Stimulated activated CD8-positive, alpha-beta memory T cell treated with anti-CD3 and anti-CD28 coated beads, Interleukin-7, amount 100 ng/mL, for 24 hours (primary cell): Measurements from ENCODE around the gene VAPA.

Experiments
- DNase-seq: peaks from one replicate; pipeline ENCODE4 v3.0.0-alpha.2; 2020; ENCODE audit warnings: low read depth

The VAPA gene

DNA sequence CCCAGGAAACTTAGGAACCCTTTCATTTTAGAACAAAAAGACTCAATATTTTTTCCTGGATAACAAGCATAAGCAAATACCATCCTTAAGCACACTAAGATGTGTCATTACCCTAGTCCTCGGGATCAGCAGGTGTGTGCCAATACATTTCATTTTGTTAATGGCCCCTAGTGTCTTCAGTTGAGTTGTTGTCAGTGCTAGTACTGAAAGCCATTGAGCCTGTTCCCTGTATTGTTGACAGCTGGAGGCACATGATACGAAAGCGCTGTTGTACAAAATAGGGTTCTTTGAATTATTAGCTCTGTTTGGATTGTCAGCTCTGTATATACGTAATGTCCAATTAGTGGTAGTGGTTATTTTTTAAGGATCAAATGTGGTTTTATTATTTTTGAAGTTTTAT, 29.5 kb downstream of the VAPA start:
- no peak for DNase-seq

DNA sequence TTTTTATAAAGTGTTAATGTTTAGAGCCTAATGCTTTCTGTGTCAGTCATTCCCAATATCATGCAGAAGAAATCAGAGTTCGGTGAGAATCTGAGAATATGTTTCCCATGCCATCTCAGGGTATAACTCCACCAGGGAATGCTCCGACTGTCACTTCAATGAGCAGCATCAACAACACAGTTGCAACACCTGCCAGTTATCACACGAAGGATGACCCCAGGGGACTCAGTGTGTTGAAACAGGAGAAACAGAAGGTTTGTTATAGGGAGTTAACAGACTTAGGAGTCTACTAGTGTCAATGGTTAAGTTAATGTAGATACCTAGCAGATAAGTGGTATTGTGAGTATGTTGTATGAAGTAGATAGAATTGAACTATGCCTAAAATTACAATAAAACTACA, 31.0 kb downstream of the VAPA start:
- no peak for DNase-seq

DNA sequence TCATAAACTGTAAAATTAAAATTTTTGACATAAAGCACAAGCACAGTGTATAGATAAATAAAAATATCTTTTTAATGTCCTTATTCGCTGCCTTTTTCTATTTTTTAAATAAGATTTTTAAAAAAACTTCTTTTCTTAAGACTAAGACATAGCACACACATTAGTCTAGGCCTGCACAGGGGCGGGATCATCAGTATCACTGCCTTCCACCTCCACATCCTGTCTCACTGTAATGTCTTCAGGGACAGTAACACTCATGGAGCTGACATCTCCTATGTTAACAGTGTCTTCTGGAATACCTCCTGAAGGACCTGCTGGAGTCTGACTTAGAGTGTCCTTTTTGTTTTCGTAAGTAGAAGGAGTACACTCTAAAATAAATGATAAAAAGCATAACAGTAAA, 33.0 kb downstream of the VAPA start:
- DNase-seq, result no peak

DNA sequence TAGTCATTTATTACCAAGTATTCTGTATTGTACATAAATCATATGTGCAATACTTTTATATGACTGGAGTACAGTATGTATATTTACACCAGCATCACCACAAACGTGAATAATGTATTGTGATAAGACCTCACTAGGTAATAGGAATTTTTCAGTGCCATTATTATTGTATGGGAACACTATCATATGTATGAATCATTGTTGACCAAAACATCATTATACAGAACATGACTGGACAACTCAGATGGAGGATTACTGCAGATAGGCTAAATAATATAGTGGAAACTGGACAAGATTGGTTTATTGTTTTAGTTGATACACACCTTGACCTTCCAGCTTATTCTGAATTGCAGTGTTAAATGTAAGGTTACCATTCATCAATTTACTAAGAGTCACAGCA, 33.4 kb downstream of the VAPA start:
- DNase-seq, result no peak

DNA sequence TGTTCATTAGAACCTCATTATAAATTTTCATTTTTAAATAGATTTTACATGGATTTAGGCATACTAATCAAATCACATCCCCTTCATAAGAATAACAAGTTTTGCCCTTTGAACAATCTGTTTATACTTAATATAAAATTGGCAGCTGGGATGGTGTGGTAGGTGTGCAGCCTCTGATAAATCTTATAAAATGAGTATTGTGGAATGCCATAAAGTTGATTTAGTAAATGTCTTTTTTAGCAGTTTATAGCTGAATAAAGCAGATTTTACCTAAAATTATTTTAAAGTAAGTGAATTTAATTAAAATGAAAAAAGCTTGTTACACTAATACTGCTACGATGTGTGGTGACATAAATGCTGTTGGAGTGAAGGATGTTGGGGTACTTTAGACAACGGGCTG, 35.5 kb downstream of the VAPA start:
- no peak for DNase-seq

DNA sequence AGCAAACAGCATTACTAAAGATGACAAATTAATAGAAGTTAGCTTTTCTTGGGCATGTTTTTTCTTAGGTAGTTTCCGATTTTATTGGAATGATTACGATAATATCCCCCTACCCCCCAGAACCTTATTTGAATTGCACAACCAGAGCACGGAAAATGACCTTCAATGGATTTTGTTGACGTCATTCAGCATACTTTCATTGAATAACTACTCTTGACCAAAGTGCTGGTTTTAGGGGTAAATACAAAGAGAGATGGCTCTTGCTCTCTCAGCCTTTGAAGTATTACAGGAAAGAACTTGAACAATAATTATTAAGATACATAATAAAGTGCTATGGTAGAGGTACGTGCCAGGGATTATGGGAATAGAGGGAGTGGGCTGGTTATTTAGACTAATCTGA, 36.0 kb downstream of the VAPA start:
- DNase-seq, result no peak

DNA sequence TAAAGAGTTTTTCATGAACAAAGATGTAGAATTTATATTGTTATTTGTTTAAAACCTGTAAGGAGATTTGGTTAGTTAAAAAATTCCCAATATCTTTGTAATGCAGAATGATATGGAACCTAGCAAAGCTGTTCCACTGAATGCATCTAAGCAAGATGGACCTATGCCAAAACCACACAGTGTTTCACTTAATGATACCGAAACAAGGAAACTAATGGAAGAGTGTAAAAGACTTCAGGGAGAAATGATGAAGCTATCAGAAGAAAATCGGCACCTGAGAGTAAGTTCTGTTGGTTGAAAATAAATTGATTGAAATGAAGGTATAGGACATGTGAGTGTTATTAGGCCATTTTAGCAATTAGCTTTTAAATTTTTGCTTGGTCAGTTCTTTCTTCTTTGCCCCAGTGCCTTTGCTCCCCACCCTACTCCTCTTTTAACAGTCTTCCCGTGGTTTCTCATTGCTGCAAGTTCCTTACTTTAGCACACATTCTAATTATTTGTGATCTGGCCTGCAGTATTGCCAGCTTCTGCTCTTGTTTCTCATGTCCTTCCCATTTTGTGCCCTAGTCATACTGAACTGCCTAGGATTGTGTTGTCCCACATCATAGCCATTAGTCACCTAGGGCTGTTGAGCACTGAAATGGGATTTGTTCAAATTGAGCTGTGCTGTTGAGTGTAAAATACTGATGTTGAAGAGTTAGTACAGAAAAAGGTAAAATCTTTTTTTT, 36.6 kb downstream of the VAPA start:
- no peak for DNase-seq

DNA sequence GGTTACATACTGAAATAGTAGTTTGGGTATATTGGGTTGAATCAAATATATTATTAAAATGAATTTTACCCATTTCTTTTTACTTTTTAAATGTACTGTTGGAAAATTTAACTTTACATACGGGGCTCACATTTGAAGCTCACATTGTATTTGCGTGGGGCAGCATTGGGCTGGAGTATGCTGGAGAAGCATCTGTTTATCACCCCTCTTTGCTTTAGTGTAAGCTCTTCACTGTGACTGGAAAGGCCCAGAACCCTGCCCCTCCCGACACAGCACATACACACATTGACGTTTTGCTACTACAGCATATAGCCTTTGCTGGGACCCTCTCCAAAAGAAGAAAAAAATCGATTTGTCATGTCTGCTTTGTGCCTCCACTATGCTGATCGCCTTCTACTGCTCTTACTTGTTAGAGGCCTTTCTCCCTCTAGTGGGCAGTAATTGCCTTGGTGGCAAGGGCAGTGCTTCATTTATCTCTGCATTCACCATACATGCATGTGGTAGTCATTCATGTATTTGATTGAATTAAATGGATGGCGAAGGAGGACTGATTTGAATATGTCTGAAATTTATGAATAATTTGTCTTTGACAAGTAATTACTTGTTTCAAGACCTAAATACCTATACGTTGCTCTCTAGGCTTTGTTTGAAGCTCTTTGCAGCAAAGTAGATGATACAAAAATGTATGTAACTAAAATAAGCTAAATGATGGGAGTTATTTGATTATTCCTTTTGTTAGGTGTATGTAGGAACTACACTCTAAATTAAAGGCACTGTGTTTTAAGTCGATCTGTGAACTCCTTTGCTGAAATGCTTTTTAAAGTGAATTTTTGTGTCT, 37.4 kb downstream of the VAPA start:
- DNase-seq, result no peak

DNA sequence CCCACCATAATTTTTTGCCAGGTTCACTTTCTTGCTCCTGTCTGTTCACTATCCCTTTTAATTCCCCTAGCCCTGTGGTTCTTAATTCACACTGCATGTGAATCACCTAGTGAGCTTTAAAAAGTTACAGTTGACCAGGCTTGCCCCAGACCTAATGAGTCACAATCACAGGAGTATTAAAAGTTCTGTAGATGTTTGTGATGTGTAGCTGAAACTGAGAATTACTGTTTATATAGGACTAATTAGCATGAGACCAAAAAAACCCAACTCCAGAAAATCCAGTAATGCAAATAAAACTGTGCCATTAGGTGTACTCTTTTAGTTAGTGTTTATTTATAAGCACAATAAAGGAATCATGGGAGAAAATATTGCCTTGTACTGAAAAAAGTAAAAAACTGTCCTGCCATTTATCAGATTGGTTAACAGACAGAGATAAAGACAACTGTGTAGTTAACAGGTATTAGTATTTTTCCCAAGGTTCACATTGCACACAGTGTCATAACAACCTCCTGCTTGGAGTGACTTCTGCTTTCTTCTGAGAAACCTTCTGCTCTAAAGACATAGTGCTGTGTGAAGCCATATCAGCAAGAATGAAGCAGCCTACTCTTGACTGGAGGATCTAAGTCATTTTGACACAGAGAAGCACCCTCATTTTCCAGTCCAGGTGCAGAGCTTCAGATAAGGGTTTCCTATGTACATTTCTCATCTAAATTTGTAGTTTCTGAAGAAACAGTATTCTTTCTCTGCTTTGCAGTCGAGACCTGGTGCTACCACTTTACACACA, 39.0 kb downstream of the VAPA start:
- no peak for DNase-seq

DNA sequence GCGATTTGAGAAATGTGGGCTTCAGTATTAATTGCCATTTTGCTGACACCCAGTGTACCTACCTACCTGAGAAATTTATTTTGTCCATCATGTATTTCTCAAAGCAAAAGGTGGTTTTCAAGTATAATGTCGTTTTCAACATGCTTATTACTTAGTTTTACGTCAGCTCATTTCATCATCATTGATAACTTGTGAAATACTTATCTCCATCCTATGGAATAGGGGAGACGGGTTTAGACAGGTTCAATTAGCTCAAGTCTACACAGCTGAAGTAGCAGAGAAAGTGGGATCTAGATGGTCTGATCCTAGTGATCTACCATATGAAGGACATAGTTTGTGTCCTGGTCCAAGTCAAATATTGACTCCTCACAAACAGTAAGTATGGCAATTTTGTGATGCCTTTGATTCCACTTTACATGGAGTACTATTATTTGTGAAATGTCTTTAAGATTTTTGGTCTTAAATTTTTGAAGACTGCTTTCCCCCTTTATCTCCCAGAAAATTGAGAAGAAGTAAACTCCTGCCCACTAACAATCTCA, 45.1 kb downstream of the VAPA start:
- DNase-seq, result no peak

DNA sequence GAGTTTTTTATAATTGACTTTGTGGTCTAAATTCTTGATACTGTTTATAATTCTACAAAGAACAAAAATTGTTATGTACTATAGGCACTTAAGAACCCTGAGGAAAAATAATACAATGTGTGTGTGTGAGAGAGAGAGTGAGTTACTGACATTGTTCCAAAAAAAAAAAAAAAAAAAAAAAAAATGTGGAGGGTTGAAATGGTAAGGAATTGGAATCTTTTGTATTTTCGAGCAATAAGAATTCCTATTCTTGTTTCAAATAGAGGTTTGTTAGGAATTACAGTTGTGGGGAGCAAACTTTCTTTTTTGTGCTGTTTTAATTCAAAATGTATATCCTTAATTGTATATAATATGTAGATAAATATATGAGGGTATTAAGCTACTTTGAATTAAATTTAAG, 45.7 kb downstream of the VAPA start:
- DNase-seq, result no peak

DNA sequence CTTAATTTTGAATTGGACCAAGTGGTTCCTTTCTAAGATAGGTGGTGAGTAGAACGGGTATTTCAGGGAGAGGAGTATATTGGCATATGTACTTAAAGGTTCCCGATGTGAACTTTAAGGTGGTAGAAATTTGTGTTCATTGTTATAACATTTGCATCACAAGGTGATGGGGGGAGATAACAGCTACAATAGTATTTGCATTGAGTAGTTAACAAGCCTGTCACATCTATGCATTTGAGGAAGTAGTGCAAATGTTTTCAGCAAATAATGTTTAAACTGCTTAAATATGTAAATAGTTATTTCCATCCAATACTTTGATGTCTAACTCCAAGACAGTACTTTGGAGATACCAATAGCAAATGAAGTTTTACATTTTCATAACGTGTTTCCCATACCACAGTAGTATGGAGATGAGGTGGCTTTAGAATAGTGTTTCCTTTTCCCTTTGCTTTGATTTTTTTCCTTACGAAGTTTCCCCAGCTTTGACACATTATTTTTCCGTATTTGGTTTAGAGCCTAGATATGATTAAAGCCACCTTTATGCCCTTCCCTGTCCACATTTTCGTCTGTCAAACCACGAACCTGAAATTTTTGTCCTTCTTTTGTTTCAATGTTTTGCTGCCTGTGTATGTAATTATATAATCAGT, 46.6 kb downstream of the VAPA start:
- DNase-seq, result no peak

DNA sequence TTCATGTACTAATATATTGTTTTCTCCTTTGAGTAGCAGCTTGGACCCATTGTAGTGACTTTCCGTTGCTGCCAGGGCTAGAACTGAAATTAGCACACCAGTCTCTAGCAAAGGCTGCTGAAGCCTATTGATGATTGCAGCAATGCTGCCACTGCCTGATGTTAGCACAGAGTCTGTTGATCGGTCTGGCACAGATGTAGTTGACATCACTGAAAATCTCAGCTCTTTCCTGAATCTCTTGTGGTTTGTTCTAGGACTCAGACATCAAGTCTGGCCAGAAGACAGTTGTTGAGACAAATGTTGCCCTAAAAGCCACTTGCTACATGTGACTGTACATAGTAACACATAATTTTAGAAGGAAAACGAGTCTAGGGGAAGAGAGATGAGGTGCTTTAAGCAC, 47.2 kb downstream of the VAPA start:
- DNase-seq, result no peak

DNA sequence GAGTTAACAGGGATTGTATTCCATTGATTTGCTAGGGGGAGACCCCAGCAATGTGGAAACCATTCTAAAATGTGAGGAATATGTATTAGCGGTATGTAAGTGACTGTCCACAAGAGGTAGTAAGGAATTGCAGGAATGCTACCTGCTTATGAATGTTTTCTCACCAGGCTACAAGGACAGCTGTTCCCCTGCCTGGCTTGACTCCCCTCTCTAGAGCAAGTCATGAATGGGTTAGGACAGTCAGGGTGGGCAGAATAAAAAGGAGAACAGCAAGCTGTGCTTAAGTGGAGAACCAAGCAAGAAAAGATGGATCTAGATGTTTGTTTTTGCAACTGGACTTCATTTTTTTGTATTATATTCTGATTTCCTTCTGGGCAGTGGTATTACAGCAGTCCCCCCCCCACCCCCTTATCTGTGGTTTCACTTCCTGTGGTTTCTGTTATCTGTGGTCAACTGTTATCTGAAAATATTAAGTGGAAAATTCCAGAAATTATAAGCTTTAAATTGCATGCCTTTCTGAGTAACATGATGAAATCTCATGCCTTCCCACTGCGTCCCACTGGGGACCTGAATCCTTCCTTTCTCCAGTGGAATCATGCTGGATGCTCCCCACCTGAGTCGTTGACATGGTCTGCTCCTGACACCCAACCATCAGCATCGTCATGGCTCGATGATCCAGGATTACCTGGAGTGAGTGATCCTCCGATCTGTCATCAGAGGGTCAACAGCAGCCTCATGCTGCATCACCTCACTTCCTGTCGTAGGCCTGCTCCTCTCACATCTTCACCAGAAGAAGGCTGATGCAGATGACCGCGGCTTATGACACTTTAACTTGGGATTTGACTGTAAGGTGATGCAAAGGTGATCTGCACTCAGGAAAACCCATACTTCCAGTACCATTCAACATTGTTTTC, 52.2 kb downstream of the VAPA start:
- no peak for DNase-seq

DNA sequence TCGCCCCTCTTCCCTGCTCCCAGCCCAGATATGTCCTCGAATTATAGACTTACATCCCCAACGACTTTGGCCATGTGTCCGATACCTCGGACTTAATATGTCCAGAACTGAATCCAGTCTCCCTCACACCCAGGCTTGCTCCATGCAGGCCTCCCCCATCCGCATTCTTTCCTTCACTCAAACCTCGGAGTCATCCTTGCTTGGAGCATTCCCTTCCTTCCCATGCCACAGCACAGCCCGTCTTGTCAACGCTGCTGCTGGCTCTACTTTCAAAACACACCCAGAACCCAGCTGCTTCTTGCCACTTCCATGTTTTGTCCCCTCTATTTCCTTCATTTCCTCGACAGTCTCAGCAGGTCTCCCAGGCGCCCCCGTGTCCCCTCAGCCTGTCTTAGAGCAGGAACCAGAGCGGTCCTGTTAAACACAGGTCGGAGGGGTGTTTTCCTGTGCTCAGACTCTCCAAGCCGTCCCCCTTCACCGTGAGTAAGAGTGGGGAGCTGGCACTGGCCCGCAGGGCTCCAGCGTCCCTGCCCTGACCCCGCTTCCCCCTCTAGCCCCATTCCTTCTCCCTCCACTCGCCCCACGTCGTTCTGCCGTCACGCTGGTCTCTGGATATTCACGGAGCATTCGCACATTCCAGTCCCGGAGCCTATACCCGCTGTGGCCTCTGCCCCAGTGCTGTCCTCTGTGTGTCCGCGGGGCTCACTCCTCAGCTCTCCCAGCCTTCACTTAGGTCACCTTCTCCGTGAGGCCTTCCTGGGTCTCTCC, 54.4 kb downstream of the VAPA start:
- no peak for DNase-seq

DNA sequence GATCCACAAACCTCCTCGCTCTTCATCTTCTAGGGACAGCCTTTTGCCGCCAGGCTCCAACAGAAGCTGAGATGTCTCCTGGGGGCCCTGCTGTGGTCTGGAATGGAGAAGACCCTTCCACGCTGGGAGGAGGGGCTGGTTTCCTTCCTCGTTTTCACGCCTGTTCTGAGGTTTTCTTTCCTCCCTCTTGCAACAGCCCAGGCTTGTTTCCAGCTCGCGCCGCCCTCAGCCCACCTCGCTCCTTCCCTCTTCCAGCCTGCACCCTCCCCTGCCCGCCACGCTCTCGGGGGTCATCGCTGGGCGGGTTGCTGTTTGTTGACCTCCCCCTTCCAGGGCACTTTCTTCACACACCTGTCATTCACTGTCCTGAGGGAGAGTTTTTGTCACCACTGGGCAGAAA, 55.4 kb downstream of the VAPA start:
- no peak for DNase-seq

DNA sequence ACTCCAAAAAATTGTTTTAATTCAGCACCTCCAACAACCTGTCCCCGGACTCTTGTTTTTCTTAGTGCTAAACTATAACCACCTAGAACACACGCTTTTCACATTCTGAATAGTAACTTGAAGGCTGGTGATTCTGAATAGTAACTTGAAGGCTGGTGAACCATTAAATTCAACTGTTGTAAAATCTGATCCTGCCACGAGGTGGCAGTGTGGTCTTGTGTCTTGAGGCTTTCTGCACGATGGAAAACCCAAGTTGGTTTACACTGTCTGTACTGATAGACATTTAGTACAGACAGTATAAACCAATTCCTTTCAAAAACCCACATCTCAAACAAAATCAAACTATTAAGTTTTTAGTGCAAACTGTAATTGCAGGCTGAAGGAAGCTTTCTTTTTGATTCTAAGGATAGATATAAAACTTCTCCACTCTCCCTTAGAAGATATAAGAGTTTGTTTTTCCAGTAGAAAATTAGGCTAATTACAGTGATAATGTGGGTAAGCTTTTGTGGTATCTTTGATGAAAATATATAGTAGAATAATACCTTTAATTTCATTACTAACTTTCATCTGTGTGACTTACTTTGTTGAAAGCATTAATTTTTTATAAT, 57.6 kb downstream of the VAPA start:
- DNase-seq, result peak; percentile 52

DNA sequence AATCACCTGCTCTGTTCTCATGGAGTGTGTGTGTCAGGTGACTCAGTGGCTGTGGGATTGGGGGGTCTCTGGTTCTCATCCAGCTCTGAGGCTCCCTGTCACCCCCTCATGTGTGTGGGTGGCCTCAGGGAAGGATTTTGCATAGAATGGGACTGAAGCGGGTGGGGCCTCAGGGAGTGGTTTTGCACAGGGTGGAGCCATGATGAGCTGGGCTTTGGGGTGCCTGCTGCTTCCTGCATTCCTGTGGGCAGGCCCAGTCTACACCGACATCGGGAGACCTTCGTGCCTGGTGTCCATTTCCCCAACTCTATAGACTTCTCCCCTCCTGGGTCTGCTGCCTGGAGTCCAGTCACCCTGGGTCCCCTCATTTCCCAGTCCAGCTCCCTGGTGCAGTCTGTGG, 59.7 kb downstream of the VAPA start:
- DNase-seq, result no peak

DNA sequence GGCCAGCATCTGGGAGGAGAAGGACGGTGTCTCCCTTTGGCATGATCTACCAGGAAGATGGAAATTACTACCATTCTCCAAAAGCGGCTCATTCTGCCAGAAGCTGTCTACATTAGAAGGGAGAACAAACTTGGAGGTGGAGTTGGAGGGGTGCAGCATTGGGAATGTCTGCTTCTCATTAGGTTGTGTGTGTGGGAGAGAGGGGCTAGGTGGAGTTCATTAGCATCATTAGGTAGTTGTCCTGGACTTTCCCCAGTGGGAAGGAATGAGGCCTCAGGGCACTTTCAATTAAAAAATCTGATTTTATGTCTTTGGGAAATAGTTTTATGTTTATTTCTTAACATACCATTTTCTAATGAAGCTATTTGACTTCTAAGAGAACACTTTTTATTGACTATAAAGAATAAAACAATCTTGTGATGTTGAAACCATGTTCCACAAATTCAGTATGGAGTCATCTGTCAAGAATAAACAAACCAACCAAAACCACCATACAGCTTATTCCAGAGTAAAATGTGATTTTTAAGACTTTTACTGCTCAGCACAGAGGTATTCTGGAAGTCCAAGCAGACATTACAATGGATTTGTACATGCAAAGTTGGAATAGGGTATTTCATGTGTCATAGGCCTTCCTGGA, 60.6 kb downstream of the VAPA start:
- no peak for DNase-seq
